Kidney epithelial cell (primary cell): ENCODE results near the gene RGMA. TPM values are rescaled to one million over a fixed set of nuclear protein-coding genes. Genes with fewer than 3 reads are reported as not detected.

ENCODE experiments used
- DNase-seq: peaks from one replicate; pipeline ENCODE4 v3.0.0-alpha.2; 2010; ENCODE audit warnings: low read depth
- H3K27me3 ChIP-seq: 2 replicates; pipeline ENCODE4 v1.6.0; 2011; ENCODE audit warnings: low read length; ENCODE audit not compliant: control insufficient read depth, insufficient read depth
- H3K36me3 ChIP-seq: 2 replicates; pipeline ENCODE4 v1.5.1; 2011; ENCODE audit warnings: low read length; ENCODE audit not compliant: control insufficient read depth, insufficient read depth
- H3K4me3 ChIP-seq: 2 replicates; pipeline ENCODE4 v1.5.1; 2011; ENCODE audit warnings: low read depth, mild to moderate bottlenecking, control low read depth, low read length
- total RNA-seq: library from RNA; depleted of rRNA; stranded (reverse); fragments of >200 nt; gene quantifications from 2 replicates; pipeline ENCODE4 v1.2.3, GENCODE V29; 2015
- TF ChIP-seq, protein P1 (sequence below): IDR thresholded peaks from 2 replicates; pipeline ENCODE4 v1.5.1; 2011; ENCODE audit warnings: mild to moderate bottlenecking, moderate library complexity, low read length, control low read depth, inconsistent platforms; ENCODE audit not compliant: insufficient read depth, poor library complexity, severe bottlenecking

The RGMA gene, protein sequence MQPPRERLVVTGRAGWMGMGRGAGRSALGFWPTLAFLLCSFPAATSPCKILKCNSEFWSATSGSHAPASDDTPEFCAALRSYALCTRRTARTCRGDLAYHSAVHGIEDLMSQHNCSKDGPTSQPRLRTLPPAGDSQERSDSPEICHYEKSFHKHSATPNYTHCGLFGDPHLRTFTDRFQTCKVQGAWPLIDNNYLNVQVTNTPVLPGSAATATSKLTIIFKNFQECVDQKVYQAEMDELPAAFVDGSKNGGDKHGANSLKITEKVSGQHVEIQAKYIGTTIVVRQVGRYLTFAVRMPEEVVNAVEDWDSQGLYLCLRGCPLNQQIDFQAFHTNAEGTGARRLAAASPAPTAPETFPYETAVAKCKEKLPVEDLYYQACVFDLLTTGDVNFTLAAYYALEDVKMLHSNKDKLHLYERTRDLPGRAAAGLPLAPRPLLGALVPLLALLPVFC
- 0.29 and 1.0 TPM in 2 replicates for total RNA-seq

DNA sequence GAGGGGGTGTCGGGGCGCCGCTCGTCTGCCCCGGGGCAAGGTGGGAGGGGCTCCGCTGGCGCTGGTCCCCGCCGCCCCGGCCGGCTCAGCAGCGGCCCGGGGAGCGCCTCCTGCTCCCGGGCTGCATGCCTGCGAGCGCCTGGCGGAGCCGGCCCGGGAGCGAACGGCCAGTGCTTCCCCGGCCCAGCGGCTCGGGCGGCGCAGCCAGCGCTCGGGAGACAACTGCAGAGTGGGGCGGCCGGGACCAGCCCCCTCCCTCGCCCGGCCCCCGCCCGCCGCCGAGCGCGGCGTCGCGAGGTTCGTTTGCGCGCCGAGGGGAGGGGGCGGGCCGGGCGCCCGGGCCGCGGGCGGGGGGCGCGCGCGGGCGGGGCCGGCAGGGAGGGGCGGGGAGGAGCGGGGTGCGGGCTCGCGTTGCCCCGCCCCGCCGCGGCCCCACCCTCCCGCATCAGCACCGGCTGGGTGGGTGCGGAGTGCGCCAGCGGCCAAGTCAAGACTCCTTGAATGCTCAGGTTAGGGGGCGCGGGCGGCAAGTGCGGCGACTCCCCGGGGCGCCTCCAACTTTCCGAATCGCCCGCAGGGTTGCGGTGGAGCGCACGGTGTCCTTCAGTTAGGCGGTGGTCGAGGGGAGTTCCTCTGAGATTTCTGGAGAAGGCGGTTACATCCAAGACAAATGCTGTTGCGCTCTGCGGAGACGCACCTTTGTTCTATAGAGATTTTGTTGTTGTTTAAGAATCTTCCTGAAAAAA lies at the start of gene RGMA:
Gene RGMA (minus strand): TSS at position 231 of the 746 bp plus-strand sequence. CDS start 279 bp downstream, outside the sequence.
- TF ChIP-seq, protein P1, sequence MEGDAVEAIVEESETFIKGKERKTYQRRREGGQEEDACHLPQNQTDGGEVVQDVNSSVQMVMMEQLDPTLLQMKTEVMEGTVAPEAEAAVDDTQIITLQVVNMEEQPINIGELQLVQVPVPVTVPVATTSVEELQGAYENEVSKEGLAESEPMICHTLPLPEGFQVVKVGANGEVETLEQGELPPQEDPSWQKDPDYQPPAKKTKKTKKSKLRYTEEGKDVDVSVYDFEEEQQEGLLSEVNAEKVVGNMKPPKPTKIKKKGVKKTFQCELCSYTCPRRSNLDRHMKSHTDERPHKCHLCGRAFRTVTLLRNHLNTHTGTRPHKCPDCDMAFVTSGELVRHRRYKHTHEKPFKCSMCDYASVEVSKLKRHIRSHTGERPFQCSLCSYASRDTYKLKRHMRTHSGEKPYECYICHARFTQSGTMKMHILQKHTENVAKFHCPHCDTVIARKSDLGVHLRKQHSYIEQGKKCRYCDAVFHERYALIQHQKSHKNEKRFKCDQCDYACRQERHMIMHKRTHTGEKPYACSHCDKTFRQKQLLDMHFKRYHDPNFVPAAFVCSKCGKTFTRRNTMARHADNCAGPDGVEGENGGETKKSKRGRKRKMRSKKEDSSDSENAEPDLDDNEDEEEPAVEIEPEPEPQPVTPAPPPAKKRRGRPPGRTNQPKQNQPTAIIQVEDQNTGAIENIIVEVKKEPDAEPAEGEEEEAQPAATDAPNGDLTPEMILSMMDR, result no peak
- DNase-seq, result no peak
- Histone ChIP-seq H3K4me3 (peak within 1 kb of the TSS; percentile 27), H3K36me3 (no peaks in the 10 kb centered on the region), H3K27me3 (peaks cover 52% of the 10 kb centered on the region)

DNA sequence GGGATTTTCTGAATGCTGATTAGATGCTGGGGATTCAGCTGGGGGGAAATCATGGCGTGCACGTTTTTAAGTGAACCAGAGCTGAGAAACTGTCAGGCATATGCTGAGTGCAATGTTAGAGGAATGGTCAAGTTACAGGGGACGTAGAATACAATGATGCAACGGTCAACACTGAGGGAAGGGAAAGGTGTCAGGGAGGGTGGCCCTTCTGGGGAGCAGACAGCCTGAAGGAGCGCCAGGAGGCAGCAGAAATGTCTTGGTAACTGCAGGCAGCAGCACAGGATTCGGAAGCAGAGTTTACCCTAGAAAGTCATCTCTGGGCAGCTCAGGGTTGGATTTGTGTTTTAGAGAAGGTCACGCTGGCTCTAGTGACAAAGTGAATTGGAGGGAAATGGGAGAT lies 47.6 kb upstream of the RGMA start:
- no peaks in the 10 kb centered on the region for H3K36me3 ChIP-seq
- DNase-seq, result no peak
- no peaks in the 10 kb centered on the region for H3K27me3 ChIP-seq
- TF ChIP-seq, protein P1, result no peak
- no peak overlapping the region for H3K4me3 ChIP-seq

DNA sequence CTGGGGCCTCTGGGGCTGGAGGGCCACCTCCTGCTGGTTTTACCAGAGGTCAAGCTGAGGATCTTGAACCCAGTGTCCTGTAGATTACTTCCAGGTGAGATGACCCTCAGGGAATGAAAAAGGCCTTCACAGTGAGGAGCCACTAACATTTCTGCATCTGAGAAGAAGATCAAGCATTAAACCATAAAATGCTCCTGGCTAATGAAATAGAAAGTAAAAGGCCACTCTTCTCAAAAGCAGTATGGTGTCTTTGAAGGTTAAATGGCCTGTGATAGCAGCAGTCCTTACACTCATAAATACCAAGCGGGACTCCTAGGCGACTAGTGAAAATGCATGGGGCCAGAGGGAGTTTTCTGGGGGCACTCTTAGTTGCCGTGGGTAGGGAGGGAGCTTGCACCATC lies 47.0 kb upstream of the RGMA start:
- H3K27me3 ChIP-seq, result no peaks in the 10 kb centered on the region
- no peak overlapping the region for H3K4me3 ChIP-seq
- TF ChIP-seq, protein P1, result no peak
- H3K36me3 ChIP-seq, result no peaks in the 10 kb centered on the region
- no peak for DNase-seq

DNA sequence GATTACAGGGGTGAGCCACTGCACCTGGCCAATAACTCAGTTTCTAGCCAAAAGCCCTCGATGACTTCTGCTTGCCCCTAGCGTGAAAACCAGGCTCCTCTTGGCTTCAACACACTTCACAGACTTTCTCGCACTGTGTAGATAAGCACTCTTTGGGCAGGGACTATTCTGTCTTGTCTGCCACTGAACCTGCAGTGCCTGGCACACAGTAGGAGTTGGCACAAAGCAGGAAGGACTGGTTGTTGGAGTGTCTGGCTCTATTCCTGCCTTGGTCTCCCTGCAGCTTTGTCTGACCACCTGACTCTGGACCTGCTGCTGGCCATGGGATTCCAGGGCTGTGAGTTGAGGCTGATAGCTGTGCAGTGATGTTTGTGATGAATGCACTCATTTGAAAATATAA lies 46.4 kb upstream of the RGMA start:
- no peaks in the 10 kb centered on the region for H3K27me3 ChIP-seq
- no peaks in the 10 kb centered on the region for H3K36me3 ChIP-seq
- DNase-seq, result no peak
- no peak overlapping the region for H3K4me3 ChIP-seq
- TF ChIP-seq, protein P1, result no peak

DNA sequence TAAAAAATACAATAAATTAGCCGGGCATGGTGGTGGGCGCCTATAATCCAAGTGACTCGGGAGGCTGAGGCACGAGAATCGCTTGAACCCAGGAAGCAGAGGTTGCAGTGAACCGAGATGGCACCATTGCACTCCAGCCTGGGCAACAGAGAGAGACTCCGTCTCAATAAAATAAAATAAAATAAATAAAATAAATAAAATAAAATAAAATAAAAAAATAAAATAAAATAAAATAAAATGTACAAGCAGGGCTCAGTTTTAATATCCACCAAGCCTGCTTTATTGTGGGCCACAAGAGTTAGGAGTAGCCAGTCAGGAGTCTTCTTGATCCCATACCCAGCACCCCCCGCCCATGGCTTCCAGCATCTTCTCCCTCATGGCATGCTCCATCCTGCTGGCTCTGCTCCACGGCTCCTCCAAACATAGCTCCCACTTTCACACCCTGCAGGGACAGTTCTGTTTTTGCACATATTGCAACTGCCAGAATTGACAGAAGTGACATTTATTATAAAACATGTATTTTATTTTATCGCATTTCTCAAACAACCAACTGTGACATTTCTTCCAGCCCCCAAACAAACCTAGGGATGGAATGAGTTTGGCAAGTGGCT lies 42.6 kb upstream of the RGMA start:
- Histone ChIP-seq H3K27me3 (no peaks in the 10 kb centered on the region), H3K4me3 (no peak overlapping the region), H3K36me3 (no peaks in the 10 kb centered on the region)
- DNase-seq, result no peak
- TF ChIP-seq, protein P1, result no peak
